ENCODE results near the gene ALDH6A1.
A peak's percentile ranks its signal among the peaks of the same experiment; 100 is the strongest.

The ALDH6A1 gene

GRCh38 chr14:74049876-74050495 is 34.3 kb downstream of the ALDH6A1 start:
- DNase-seq (ENCODE audit: low read depth, low spot score), result no peak

- peak; percentile 29 for DNase-seq (ENCODE audit: low read depth, low spot score)
Observed at GRCh38 chr14:74048281-74048680, 36.0 kb downstream of the ALDH6A1 start.

- no peak for DNase-seq (ENCODE audit: low read depth, low spot score)
Observed at GRCh38 chr14:74045522-74045921, 38.7 kb downstream of the ALDH6A1 start.

GRCh38 chr14:74042296-74042695 is 42.0 kb downstream of the ALDH6A1 start:
- DNase-seq (ENCODE audit: low read depth, low spot score), result no peak

DNA sequence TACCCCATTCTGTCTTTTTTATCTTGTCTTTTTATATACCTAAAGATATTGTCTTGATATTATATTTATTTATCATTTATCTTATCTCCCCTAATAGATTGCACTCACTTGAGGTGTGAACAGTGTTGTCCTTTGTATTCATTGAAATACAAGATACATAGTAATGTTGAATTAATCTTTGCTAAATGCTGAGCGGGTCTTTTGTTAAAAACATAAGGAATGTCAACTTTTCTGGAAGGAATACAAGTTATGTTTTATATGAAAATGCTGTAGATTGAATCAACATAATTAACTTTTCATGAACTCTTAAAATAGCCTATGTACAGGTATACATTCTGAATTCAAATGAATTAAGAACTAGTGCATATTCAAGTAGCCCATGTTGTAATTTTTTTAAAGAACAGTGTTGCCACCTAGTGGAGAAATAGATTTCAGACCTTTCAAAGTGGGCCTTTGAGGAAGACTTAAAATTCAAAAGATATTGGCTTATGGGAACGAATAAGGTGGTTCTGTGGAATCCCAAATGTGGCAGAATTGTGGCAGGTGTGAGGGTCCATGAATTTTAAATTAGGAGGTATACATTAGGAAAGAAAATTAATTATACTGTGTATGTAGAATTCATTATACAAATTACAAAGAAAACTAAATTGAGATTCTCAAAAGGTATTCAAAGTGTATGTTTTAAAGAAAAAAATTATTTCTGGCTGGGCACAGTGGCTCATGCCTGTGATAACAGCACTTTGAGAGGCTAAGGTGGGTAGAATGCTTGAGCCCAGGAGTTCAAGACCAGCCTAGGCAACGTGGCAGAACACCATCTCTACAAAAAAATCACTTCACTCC is 46.0 kb downstream of the ALDH6A1 start:
- DNase-seq (ENCODE audit: low read depth, low spot score), result peak; percentile 12

GRCh38 chr14:74035556-74035955 is 48.7 kb downstream of the ALDH6A1 start:
- DNase-seq (ENCODE audit: low read depth, low spot score), result no peak

- no peak for DNase-seq (ENCODE audit: low read depth, low spot score)
Observed at GRCh38 chr14:74034572-74034971, 49.7 kb downstream of the ALDH6A1 start.

- DNase-seq (ENCODE audit: low read depth, low spot score), result no peak
Observed at GRCh38 chr14:74029136-74029535, 55.1 kb downstream of the ALDH6A1 start.

DNA sequence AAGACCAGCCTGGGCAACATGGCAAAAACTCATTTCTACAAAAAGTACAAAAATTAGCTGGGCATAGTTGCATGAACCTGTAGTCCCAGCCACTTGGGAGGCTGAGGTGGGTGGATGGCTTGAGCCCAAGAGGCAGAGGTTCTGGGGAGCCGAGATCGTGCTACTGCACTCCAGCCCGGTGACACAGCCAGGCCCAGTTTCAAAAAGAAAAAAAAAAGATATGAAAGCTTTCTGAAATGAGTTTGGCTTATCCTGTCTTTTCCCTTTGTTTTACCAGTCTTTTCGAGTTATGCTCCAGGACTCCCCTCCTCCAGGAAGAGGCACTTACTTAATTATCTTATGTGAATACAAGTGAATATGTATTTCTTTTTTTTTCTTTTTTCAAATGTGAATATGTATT is 61.9 kb downstream of the ALDH6A1 start:
- DNase-seq (ENCODE audit: low read depth, low spot score), result no peak

GRCh38 chr14:74019408-74020137 is 64.7 kb downstream of the ALDH6A1 start:
- no peak for DNase-seq (ENCODE audit: low read depth, low spot score)

- peak; percentile 75 for DNase-seq (ENCODE audit: low read depth, low spot score)
Observed at GRCh38 chr14:74018586-74019407, 65.5 kb downstream of the ALDH6A1 start, which contains the start of the genes BBOF1 and ENTPD5. Gene BBOF1 (plus strand): TSS chr14:74019349. CDS start chr14:74019479, 130 bp downstream. Gene ENTPD5 (minus strand): TSS chr14:74019288. CDS start chr14:73988102, 31,186 bp downstream.

DNA sequence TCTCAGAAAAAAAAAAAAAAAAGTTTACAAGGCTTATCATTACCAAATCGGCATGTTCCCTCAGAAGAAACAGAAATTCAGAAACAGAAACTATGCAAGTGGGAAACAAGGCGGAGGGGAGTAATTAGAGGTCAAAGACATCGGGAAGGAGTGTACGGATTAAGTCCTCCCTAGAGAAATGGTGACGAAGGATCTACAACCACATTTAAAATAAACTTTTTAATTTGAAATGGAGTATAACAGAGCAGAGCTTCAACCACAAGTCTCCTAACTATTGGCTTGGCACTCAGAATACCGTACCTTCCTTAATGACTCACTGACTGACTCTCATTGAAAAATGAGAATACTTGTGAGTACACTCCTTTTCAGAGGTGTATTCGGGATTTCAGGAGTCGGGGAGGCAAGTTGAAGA is 66.1 kb downstream of the ALDH6A1 start:
- DNase-seq (ENCODE audit: low read depth, low spot score), result no peak

DNA sequence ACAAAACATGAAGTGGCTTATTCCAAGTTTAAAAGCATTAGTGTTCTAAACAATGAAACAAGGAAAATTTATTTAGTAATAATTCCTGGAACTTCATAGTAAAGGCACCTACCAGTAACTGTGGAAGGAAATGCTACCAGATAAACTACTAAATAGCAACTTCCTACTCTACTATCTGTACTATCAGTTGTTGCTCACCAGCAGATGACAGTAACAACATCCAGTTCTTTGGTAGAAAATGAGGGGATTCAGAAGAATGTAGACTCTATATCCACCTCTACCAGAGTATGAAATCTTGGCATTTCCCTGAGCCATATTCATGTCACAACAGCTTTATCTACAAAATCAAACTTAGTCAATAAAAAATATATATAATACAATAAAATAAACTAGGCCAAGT is 68.3 kb downstream of the ALDH6A1 start:
- no peak for DNase-seq (ENCODE audit: low read depth, low spot score)

- DNase-seq (ENCODE audit: low read depth, low spot score), result no peak
Observed at GRCh38 chr14:74015176-74015575, 69.1 kb downstream of the ALDH6A1 start.

GRCh38 chr14:74014299-74014698 is 70.0 kb downstream of the ALDH6A1 start:
- DNase-seq (ENCODE audit: low read depth, low spot score), result no peak

DNA sequence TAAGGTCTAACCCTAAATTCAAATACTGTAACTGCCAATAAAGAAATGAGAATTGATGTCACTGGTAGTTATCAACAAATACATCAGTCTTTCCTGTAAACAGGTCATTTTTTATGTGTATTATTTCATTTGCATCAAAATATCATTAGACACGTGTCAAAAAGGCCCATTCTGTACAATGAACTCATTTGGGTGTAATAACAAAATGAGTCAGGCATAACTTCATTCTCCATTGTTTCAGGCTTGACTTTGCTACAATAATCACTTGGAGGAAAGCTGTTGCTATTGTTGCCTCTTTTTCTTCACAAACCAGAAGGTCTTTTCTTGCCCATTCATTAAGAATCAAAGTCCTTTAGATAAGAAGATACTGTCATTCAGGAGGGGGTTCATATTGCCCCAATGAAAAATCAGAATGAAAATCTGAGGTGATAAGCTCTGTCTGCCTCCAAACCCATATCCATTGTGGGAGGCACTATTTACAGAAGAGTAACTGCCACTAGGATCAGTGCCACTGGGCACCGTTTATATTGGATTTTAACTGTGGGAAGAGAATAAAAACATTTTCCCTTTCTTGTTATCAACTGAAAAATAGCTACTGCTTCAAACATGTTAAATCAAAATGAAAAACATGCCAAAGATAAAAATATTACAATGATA is 75.3 kb downstream of the ALDH6A1 start:
- DNase-seq (ENCODE audit: low read depth, low spot score), result no peak
